Subcutaneous adipose tissue (tissue), 4 donors: ENCODE data around the gene SCYL2. TPM values are rescaled to one million over a fixed set of nuclear protein-coding genes. Genes with fewer than 3 reads are reported as not detected.

Experiments
- CTCF ChIP-seq: fragments of 450-650 bp; IDR thresholded peaks from one replicate; pipeline ENCODE4 v1.5.1; 2016; ENCODE audit warnings: low read depth, mild to moderate bottlenecking, control low read depth, antibody characterized with exemption, moderate library complexity
- total RNA-seq, 4 donors: library from RNA; depleted of rRNA; stranded (reverse); fragments of >200 nt; gene quantifications; one replicate each; pipeline ENCODE4 v1.1.0, GENCODE V29; 2016

Gene SCYL2
- total RNA-seq, 4 donors from 2014 or later, result 37.3 to 76.0 (median 41.1) TPM

GRCh38 chr12:100266585-100266834 lies 467 bp upstream of the SCYL2 start:
- TF ChIP-seq CTCF, result no peak

GRCh38 chr12:100267603-100268281 lies 765 bp downstream of the SCYL2 start:
- TF ChIP-seq CTCF, result no peak

GRCh38 chr12:100268835-100269564 lies 2.0 kb downstream of the SCYL2 start:
- no peak for TF ChIP-seq CTCF

- TF ChIP-seq CTCF, result no peak
These were observed 6.8 kb downstream of the SCYL2 start for GRCh38 chr12:100273782-100274181.

- no peak for TF ChIP-seq CTCF
These were observed 7.3 kb downstream of the SCYL2 start for GRCh38 chr12:100274291-100274690.

GRCh38 chr12:100279159-100279558 lies 12.2 kb downstream of the SCYL2 start:
- no peak for TF ChIP-seq CTCF

- no peak for TF ChIP-seq CTCF
These were observed 12.7 kb downstream of the SCYL2 start for GRCh38 chr12:100279607-100280244.
